Activated CD4-positive, alpha-beta T cell treated with anti-CD3 and anti-CD28 coated beads, Interleukin-2, amount 50 U/mL, for 4 hours (primary cell): ENCODE results near the gene LAPTM4A.
"Not testable (repeated sequence)": the region's sequence is repeated elsewhere in the genome, so short reads cannot be mapped to it uniquely, and the experiment has no call there.

Experiments
- DNase-seq, 2 experiments: peaks; one replicate each; pipeline ENCODE4 v3.0.0-alpha.2; 2020

LAPTM4A gene

DNA sequence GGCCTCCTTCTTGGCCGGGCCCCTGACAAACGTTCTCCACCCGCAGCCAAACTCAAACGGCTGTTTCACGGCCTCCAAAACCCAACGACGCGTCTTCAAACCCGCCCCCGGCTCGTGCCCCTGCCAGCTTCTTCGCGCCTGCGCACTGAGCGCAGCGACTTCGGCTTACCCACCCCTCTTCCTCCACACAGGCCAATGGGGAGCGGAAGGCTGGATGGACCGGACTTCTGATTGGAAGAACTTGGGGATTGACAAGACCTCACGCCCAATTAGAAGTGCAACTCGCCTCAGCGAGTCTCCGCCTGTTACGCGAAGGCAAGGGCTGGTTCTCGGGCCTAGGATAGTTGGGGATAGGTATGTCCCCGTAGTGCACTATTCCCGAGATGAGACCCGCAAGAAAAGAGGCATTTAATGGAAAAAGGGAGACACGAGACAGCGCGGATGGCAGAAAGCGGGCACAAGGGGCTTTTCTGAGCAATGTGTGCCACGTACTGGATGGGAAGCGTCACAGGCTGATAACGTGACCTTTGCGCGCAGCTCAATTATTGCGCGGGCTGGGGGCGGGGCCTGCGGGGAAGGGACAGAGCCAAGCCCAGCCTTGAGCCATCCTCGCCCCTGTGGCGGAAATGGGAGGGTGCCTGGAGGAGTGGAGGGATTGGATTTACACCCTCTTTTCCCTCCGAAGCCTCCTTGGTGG lies at the start of gene LAPTM4A:
Gene LAPTM4A (minus strand): TSS at position 97 of the 697 bp plus-strand sequence. CDS start 108 bp downstream, outside the sequence.
- peak; percentile 95 to 97 for DNase-seq

DNA sequence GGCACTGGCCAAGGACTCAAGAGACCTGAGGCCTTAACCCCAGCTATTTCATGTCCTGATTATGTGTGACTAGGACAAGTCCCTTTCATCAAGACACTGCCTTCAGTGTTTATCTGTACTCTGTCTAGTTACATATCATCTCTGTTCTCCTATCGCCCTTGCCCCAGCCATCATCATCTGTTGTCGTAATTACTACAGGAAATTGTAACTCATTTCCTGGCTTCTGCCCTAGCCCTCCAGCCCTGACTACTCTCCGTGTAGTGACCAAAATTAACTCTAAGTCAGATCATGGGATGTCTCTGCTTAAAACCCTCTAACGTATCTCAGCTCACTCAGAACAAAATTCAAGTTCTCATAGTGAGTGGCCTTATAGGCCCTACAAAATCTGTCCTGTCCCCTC lies 49.3 kb upstream of the LAPTM4A start:
- no peak for DNase-seq

DNA sequence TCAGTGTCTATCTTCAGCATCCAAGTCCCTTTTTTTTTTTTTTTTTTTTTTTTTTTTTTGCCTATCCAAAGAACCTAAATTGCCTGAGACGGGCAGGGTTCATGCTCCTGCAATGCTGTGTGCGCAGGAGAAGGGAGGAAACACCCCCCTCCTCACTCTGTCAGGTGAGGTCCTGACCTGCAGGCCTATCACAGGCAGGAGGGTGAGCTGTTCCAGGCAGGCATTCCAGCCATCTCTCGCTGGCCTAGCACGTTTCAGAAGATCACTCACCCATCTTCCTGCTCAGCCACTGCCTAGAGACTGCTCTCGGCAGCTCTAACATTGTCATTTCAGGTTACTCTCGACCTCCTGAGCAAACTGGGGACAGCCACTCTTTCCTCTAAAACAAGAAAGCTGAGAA lies 48.4 kb upstream of the LAPTM4A start:
- no peak for DNase-seq

DNA sequence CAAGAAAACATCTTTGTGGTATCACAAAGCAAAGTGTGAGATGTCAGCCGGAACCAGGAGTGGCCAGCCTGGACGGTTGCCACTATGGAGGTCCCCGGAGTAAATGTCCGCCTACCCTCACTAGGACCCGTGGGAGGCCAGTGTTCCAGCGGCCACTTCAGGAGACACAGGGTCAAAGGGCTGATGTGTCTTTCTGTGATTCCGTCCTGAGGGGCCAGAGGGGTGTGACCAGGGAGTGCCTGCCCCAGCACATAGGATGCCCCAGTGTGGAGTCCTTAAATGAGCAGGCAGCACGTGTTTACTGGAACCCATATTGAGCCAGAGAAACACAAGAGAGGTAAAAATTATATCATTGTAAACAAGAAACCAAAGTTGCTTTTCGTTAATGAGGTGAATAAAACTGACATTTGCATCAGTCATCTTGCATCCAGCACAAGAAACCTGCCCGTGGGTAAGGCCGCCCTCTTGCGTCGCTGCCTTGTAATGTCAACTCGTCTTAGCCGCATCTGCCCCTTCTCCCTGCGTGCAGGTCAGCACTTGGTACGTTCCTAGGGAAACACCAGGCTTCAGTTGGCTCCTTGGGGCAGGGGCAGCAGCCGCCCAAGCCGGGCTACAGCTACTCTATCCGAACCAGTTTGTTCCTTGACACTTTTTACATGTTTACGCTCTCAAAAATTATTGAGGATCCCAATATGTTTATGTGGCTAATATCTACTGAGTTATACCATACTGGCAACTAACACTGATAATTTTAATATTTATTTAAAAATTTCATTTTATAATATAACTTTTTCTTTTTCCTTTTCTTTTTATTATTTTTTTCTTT lies 46.7 kb upstream of the LAPTM4A start:
- peak; percentile 75 to 76 for DNase-seq

DNA sequence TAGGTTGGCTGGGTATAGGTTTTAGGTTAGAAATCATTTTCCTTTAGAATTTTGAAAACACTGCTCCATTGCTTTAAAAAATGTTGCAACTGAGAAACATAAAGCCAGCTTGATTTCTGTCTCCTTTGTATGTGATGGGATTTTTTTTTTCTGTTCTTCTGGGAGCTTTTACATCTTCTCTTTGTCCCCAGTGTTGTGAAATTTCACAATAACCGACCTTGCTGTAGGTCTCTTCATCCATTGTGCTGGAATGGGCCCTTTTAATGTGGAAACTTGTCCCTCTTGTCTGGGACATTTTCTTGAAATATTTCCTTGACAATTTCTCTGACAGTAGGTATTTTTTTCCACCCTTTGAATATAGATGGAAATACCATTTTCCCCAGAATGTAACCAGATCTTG lies 44.0 kb upstream of the LAPTM4A start:
- no peak for DNase-seq

DNA sequence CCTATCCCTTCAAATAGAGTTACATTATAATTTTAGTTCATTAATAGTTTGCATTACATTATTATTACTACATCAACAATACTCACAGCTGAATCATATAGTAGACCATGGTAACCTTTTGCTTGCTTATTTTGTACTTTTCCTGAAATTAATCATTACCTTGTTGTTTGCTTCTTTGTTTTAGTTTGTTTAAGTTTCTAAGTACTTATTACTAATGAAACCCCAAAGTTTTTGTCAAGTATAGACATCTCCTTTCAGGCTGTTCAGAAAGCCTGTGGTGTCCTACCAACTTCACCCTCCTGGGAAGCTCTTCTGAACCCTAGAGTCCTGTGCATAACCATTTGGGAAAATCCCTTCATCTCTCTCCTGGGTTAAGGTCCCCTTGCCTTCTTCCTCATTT lies 43.5 kb upstream of the LAPTM4A start:
- no peak for DNase-seq

DNA sequence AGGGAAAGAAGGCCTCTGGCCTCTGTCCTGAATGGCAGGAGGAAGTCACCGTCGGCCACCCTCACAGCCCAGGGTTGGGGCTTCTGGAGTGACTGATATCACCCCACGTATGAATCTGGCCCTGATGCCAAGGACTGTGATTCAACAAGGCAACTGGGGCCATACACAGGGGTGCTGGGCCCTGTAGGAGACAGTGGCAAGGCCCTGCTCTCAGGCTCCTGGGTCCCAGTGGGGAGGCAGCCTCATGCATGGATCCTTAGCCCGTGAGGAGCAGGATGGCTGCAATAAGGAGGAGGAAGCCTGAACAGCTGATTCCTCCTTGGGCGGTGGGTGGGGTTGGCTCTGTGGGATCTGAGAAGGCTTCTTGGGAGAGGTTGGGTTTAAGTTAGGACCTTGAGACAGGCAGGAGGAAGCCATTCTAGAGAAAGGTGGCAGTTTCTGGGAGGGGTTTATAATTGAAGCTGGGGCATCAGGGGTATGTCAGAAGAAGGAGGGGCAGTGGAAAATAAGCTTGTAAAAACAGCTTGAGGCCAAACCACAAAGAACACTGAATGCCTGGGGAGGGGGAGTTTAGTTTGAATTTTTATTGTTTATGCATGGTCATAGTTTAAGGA lies 42.8 kb upstream of the LAPTM4A start:
- DNase-seq = no peak

DNA sequence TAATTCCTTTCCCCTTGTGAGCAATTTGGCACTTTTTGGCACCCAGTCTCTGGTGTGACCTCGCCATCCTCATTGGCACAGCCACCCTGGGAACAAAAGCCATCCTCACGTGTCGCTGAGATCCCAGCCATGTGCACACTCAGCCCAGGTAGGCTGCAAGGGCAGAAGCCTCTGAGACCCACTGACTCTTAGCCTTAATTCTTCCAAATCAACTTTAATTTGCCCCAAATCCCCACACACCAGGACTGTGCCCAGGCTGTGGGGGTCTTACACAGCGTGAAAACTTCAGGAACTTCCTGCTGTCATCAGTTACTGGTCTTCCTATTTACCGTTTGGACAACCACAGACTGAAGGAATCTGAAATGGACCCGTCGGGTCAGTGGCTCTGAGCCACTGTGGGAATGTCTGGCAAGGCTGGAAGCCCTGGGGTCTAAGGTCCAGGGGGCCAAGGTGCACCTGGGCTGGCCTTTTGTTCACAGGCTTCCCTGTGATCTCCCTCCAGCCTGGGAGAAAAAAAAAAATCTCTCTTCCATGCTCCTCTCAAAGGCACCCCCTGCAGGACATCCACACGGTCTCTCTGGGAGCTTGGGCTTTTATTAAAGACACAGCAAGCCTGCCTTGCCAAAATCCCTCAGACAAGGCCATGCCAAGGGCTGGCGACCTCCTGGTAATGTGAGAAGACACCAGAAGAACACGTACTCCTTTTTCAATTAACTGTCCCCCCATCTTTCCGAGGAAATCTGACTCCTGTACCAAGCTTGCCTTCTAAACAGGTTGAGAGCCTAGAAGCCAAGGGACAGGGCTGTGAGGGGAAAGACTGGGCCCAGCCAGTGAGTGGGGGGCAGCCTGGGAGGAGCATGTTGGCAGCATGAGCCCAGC lies 42.1 kb upstream of the LAPTM4A start:
- DNase-seq = no peak

DNA sequence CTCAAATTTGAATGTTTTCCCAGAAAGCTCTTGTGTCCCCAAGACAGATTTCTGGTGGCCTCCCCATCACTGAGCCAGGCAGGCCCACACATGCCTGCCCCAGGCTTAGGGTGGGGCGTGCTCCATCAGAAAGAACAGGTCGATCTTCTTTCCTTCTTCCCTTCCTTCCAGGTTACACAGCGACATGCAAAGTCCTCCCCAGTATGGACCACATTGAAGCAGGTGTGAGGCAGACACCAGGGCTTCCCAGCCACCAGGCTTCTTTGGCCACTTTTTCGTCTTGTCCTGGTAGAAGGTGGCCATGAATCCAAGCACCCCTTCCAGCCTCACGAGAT lies 41.4 kb upstream of the LAPTM4A start:
- no peak for DNase-seq

DNA sequence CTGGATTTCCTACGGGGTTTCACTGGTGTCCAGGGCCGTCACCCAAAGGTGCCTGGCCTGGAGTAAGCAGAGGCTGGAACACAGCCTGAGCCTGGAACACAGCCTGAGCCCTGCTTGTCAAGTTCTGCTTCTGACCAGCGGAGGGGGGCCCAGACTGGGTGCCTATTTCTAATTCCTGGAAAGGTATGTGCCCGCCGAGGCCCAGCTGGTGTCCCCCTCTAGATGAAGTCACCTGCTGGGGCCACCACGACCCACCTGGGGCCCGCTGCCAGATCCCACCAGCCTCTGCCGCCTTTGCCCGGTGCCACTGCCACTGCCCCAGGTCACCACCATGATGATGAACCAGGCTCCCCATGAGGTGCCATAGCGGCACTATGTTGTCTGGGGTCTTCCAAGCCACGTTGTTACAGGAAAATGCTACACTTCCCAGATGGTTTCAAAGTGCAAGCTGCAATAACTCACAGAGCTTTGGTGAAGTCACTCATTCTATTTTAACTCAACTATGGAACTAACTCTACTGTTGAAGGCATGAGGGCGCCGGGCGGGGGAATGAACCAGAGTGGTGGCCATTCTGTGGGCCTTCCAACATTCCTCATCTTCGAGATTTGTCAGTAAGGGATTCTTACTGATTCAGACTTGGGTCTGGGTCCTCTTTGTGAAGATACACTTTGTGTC lies 40.9 kb upstream of the LAPTM4A start:
- no peak for DNase-seq

DNA sequence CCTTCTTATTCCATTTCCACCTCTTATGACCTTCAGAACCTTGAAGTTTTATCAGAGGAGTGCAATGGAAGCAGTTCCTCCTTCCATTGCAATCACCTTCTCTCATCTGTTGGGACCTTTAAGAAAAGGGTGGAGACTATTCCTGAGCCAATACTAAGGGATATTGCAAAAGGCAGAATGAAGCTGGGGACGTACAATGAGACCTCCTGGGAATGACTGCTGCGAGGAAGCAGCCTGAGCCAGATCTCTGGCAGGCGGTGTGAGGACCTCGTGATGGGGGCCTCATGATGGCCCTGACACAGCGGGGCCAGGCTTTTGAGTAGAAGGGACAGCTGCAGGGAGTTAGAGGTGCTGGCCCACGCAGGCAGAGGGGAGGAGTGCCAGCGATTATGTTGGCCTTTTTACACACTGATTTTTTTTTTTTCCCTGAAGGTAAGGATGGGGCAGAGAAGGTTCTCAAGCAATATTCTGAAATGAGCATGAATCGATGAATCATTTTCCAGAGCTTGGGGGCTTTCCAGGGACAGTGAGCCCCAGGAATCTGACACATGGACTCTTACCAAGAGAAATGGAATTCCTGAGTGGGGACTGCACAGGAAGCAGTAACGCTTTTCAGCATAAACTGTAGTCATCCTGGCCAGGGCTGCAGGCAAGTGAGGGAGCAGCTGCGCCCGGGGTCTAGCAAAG lies 40.0 kb upstream of the LAPTM4A start:
- no peak for DNase-seq

DNA sequence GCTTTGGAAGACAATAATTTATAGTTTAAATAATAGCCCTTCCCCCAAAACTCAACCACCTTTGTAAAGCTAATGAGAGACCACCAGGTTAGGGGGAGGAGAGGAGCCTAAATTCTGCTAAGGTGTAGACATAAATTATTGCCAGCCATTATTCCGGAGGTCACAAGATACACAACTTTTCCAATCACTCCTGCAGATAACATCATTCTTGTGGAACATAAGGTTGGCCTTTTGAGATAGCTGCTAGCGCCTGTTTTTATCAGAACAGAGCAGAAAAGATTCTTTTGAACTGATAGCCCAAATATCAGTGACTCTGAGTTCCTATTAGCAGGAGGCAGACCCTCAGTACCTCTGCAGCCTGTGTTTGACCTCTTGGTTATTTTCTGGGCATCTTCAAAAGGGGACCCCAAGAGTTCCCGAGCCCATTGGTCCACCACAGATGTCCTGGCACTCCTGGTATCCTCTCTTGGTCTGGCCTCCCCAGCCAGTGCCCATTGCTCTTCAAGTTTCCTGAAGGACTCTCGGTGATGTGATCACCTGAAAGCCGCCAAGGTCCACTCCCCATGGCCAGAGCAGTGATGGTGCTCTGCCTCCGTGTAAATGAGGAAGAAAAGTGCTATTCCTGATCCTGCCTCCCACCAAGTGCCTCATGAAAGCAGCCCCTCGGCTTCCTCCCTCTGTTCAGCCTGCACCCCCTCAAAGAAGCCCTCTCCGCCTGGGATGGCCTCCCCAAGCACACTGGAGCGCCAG lies 38.5 kb upstream of the LAPTM4A start:
- no peak for DNase-seq

DNA sequence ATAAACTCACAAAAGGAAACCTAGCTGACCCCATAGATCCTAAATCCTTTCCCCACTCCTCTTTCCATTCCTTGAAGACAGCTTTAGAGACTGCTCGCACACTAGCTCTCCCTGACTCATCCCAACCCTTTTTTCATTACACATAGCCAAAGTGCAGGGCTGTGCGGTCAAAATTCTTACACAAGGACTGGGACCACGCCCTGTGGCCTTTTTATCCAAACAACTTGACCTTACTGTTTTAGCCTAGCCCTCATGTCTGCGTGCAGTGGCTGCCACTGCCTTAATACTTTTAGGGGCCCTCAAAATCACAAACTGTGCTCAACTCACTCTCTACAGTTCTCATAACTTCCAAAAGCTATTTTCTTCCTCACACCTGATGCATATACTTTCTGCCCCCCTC lies 34.5 kb upstream of the LAPTM4A start:
- not testable (repeated sequence) for DNase-seq

DNA sequence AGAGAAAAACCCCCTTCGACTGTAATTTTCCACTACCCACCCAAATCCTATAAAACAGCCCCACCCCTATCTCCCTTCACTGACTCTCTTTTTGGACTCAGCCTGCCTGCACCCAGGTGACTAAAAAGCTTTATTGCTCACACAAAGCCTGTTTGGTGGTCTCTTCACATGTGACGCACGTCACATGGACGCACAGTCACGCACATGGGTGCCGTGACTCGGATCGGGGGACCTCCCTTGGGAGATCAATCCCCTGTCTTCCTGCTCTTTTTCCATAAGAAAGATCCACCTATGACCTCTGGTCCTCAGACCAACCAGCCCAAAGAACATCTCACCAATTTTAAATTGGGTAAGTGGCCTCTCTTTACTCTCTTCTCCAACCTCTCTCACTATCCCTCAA lies 31.4 kb upstream of the LAPTM4A start:
- DNase-seq = not testable (repeated sequence)

DNA sequence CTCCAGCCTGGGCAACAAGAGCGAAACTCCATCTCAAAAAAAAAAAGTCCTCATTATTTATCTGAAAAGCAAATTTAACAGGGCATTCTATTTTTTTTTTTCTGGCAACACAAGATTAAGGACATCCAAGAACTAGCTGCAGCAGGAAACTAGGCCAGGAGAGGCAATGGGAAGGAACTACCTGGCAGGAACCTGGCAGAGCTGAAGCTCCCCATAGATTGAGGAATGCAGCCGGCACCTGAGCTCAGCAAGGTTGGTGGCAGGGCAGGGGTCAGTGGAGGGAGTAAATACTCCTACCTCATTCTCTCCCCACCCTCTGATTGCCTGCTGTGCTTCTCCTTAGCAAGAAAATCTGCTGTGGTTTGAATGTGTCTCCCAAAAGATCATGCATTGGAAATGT lies 30.4 kb upstream of the LAPTM4A start:
- no peak for DNase-seq

DNA sequence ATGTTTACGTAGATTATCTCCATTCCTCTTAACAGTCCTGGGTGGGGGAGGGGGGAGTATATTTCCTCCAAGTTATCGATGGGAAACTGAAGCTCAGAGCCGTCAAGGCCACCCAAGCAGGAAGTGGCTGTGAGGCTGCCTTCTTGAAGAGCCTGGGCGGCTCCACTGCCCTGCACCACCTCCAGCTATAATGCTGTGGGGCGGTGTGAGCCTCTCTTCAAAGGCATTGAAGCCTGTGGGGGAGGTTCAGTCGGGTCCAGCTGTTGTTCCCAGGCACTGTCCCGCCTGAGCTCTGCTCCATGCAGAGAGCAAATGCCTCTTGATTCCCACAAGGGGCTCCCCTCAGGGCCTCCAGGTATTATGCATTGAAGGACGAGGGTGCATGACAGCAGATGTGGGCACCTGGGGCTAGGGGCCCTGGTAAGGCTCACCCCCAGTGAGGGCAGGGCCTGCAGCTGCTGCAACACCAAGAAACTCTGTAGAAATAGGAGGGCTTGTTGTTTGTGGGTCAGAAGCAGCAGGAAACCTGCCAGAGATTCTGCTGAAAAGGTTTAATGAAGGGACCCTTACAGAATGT lies 29.5 kb upstream of the LAPTM4A start:
- DNase-seq = no peak

DNA sequence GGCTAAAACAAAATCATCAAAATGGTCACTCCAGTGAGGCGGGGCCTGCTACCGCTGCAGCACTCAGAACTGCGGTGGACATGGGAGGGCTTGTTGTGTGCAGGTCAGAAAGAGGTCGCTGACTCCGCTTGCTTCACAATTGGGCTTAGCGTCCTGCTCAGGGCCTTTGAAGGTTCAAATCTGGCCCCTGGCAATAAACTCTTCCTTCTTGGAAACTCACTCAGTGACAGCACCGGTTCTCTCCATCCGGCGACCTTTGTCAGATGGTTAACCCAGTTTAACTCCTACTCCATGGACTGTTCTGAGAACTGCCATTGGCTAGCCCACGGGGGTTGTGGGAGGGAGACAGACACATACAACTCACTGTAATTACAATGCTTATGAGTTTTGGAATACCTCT lies 29.0 kb upstream of the LAPTM4A start:
- DNase-seq = no peak

DNA sequence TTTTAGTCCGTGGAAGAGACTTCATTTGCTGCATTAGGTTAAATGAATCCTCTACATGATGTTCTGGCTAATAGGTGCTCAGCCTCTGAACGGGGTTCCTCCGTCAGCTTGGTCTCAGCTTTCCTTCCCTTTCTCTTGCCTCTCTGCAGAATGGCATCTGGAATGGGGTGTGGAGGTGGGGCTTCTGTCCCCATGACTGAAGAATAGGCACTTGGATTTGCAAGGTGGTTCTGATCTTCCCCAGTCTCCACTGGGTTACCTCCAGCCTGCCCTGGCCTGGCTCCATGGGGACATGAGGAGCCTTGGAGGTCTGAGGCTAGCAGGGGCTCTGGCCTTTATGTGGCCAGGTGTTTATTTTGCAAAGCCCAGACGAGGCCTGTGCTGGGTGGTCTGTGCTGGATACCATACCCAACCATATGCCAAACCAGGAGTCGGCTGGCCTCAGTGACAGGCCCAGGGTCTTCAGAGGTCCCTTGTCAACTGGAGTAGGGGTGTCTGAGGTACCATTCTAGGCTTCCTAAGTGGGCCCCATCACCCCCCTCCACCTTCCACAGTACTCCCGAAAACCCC lies 28.2 kb upstream of the LAPTM4A start:
- DNase-seq = no peak

DNA sequence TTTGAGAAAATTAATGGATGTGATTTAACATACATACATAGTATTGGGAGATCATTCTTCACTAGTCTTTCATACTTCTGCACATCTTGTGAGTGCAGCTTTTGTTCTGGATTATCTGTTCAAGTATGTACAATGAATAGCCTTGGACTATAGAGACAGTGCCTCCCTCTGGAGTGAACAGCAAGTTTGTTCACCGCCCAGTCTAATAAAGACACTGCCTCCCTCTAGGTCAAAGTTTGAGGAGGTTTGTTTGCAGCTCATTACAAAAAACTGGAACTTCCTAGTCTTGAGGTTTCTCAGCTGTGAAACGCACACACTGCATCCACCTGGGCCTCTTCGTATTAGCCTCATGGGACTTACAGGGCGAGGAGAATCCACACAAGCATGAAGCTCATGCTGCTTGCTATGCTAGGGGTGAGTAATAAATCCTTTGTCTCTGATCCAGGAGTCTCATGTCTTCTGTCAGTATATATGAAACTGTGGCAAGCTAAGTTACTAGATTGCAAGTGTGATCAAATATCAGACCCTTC lies 26.0 kb upstream of the LAPTM4A start:
- DNase-seq = no peak

DNA sequence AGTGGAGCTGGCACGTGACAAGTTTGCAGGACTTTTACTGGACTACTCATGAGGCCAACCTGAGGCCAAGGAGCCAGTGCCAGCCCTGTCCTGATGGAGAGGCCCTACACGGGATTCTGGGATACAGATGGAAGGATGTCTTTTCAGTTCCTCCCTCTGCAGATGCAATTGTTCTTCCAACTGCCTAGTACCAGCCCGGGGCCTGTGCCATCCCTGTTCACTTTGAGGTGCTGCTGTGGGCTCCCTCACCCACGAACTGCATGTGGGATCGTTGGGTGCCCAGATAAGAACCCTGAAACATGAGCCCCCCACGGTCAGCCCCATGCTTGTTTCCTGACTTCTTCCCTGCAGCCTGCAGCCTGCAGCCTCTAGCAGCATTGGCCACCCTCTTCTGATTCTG lies 25.3 kb upstream of the LAPTM4A start:
- no peak for DNase-seq
